Effector memory CD4-positive, alpha-beta T cell (primary cell): ENCODE results near the gene MTCL1.

Experiments used
- DNase-seq, 3 donors: peaks; one replicate each; pipeline ENCODE4 v3.0.0-alpha.2; 2020
- H3K27ac ChIP-seq: 2 replicates; pipeline ENCODE4 v1.7.0; 2013; ENCODE audit warnings: mild to moderate bottlenecking, low read length, moderate library complexity; ENCODE audit not compliant: insufficient read depth, poor library complexity, severe bottlenecking
- H3K27me3 ChIP-seq: replicated peaks from 2 replicates; pipeline ENCODE4 v1.7.0; 2013; ENCODE audit warnings: mild to moderate bottlenecking, low read length; ENCODE audit not compliant: insufficient read depth, control insufficient read depth, poor library complexity, severe bottlenecking
- H3K36me3 ChIP-seq: 2 replicates; pipeline ENCODE4 v1.7.0; 2013; ENCODE audit warnings: mild to moderate bottlenecking, low read length, moderate library complexity; ENCODE audit not compliant: control insufficient read depth, insufficient read depth
- H3K4me1 ChIP-seq: 2 replicates; pipeline ENCODE4 v1.7.0; 2013; ENCODE audit warnings: low read length, mild to moderate bottlenecking; ENCODE audit not compliant: control insufficient read depth, insufficient read depth, poor library complexity, severe bottlenecking
- H3K4me3 ChIP-seq: 2 replicates; pipeline ENCODE4 v1.7.0; 2013; ENCODE audit warnings: low read length, low read depth, mild to moderate bottlenecking; ENCODE audit not compliant: insufficient read depth, poor library complexity, severe bottlenecking
- H3K9me3 ChIP-seq: 2 replicates; pipeline ENCODE4 v1.7.0; 2013; ENCODE audit warnings: mild to moderate bottlenecking, low read length, moderate library complexity; ENCODE audit not compliant: control insufficient read depth

Gene MTCL1

DNA sequence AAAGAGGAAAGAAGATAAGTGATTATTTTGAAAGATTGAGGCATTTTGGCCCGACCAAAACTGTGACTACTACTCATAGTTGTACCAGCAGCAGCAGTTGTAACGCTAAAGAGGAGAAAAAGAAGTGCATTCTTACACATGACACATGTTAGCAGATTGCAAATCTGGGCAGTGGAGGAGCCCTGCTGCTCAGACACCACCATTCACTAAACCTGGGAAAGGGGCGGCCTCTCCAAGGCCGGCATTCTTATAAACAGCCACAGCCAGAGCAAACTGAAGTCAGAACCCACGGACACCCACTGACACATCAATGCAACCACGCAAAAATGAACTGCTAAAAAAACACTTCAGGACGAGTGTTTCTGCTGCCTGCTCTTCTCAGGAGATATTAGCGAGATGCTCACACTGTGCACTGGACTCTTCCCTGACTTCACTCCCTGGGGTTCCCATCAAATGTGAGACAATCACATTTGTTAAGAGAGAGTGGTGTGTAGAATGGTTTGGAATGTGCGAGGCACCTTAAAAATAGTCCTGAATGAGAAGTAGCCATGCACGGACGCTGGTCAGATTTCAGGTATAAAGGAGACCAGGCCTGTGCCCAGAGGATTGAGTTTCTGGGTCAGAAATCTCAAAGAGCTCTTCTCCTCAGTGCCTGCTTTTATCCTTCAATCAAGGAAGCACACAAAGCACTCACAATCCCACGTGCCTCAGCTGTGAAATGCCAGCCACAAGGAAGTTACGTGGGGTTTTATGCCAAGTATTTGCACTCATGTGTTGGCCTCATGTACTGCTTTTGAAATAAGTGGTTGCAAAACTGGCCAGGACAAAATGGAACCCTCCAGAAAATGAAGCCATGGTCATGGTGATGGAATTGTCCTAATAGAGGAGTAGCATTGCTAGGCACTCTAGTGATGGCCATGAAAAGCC lies 83.4 kb downstream of the MTCL1 start:
- Histone ChIP-seq H3K4me1 (no peaks in the 10 kb centered on the region), H3K27me3 (peaks cover 7% of the 10 kb centered on the region), H3K9me3 (no peaks in the 10 kb centered on the region), H3K27ac (no peak overlapping the region), H3K36me3 (no peaks in the 10 kb centered on the region), H3K4me3 (no peak overlapping the region)
- no peak for DNase-seq

DNA sequence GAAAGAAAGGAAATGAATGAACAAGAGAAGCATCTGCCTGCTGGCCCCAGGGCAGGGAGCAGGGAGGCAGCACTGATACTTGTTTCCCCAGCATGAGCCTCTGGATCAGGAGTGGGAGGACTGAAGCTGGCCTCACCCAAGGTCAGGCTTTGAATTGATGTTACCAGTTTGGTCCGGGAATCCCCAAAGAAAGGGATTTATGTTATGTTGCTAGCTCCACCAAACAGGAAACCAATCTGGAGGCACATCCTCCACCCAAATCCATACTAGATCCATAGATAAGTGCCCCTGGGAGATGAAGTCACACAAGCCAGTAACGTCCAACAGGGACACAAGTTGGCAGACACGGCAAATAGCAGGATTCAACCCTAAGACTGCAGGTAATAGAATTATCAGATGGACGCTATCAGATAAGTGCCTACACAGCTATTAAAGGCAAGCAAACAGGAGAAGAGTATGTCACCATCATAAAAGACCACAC lies 85.9 kb downstream of the MTCL1 start:
- H3K27me3 ChIP-seq, result peaks cover 10% of the 10 kb centered on the region
- H3K9me3 ChIP-seq, result no peaks in the 10 kb centered on the region
- no peak overlapping the region for H3K4me3 ChIP-seq
- no peaks in the 10 kb centered on the region for H3K36me3 ChIP-seq
- H3K4me1 ChIP-seq, result no peaks in the 10 kb centered on the region
- DNase-seq, result no peak
- H3K27ac ChIP-seq, result no peak overlapping the region

DNA sequence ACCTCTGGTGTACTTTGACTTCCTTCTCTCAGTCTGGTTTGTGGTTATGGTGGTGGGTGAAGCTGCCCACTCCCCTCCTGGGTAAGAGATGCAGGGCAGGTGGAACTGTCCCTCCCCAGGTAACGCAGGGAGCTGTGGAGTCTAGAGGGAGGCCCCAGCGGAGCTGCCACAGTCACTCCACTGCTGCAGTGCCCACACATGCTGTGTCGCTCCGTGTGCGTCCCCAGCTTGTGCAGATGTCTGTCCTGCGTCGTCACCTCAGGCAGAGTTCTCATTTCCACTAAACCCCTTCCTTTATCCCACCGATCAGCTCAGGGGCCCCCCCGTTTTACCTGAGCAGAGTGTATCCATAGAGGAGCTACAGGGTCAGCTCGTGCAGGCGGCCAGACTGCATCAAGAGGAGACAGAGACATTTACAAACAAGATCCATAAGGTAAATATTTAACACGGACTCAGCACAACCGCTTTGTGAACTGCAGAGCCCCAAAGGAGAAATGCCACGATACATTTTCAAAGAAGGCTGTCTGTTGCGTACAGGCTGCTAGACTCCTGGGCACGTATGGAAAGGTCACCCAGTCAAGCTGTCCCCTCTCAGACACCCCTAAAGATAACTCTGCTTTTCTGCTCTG lies 87.4 kb downstream of the MTCL1 start:
- no peak for DNase-seq
- peaks cover 3% of the 10 kb centered on the region for H3K27me3 ChIP-seq
- no peak overlapping the region for H3K4me3 ChIP-seq
- no peak overlapping the region for H3K27ac ChIP-seq
- no peaks in the 10 kb centered on the region for H3K36me3 ChIP-seq
- H3K9me3 ChIP-seq, result no peaks in the 10 kb centered on the region
- no peaks in the 10 kb centered on the region for H3K4me1 ChIP-seq

DNA sequence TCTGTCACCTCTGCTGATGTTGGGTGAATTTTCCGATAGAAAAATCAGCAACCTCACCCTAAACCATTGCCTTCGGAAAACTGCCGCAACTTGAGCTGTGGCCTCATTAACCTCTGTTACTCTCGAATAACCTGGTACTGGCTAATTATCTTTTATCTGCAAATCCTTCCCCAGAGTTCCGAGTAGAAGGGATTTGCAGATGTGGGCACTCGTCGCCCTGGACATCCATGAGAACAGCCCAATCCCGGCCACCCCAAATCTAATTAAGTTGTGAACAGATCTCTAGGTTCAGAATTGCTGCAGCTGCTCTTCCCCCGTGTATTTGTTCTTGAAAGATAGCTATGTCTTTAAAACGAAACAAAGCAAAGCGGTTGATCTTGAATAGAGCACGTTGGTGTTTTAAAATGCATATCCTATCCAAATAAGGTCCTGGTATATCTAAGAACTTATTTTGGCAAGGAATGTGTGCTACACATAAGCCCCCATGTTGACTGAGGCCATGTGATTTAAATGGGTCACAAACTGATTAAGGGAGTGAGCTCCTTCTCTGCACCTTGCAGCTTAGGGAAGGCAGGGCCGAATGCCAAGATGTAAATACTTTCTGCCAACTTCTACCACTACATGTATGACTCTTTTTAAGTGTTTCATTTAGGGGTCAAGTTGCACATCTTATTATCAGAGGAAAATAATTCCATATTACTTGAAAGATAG lies 88.2 kb downstream of the MTCL1 start:
- H3K4me3 ChIP-seq, result no peak overlapping the region
- H3K4me1 ChIP-seq, result no peaks in the 10 kb centered on the region
- H3K36me3 ChIP-seq, result no peaks in the 10 kb centered on the region
- no peak for DNase-seq
- H3K27me3 ChIP-seq, result peaks cover 3% of the 10 kb centered on the region
- H3K9me3 ChIP-seq, result no peaks in the 10 kb centered on the region
- H3K27ac ChIP-seq, result no peak overlapping the region

DNA sequence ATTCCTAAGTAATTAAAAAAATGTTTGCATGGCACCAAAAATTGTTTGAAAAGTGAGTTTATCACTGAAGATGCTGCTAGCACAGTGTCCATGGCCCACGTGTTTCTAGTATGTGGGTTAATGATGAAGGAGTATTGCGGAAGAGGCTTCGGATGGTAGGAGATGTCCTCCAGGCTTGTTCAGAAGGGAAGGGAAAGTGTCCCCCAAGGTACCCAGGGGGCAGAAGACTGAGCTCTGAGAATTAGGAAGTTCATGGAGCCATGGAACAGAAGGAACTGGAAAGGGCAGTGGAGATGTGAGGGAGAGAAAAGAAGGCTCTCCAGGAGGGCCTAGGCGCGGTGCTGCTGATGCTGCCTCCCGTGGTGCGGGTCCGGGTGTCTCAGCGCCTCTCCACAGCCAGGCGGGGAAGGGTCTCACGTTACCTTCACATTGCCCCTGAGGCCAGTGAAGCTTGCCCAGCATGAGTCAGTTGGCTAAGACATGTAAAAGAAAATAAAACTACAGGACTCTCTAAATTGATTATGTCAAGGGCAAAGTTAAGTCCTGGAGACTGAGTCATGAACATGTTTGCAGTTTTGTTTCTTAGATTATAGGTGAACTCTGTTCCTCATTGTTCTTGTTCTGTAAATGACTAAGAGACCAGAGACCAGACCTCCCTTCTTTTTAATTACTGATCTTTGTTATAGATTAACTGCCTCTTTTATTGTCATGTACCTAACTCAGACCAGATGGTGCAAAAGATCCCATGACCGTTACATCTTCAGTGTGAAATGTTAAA lies 89.0 kb downstream of the MTCL1 start:
- Histone ChIP-seq H3K4me1 (no peaks in the 10 kb centered on the region), H3K9me3 (no peaks in the 10 kb centered on the region), H3K4me3 (no peak overlapping the region), H3K27me3 (peaks cover 3% of the 10 kb centered on the region), H3K27ac (no peak overlapping the region), H3K36me3 (no peaks in the 10 kb centered on the region)
- no peak for DNase-seq

DNA sequence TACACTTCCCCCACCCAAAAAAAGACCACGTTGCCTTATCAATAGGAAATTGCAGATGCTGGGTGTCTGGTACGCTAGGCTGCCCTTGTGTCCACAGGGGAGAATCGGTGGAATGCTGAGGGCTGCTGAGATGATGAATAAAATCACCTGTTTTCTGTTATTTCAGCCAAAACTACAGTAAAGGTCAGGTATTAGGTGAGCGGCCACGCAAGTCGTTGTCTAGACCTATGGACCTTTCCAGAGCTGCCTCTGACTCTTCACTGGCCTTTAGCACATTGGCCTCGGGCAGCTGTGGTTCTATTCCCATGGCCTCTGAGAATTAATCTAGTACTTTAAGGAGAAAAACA lies 89.6 kb downstream of the MTCL1 start:
- H3K27me3 ChIP-seq, result peaks cover 3% of the 10 kb centered on the region

DNA sequence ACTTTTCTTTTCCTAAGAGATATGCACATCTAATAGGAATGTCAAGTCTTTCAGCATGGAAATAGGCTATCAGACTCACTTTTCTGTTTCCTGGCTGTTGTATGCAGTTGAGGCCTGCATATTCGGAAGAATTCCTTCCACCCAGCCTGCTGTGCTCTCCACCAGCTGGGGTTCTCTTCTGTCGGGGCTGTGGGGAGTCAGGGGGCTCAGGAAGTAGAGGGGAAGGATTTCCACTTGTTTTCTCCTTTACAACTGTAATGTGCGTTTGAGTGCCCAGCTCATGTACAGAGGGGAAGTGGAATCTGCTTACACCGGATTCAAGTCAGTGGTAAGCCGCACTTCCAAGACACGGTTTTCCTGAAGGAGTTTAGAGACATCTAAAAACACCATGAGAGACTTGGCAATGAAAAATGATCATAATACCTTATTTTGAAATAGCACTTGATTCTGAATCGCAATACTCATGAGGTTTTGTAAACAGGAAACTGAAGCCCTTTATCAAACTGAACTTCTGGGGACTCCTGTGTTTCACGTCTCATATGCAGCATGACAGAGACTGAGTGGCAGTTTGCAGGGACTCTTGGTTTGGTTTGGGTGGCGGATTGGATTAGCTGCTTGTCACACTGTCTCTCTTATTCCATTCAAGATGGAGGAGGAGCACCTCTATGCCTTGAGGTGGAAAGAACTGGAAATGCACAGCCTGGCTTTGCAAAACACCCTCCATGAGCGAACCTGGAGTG lies 90.4 kb downstream of the MTCL1 start:
- Histone ChIP-seq H3K36me3 (no peaks in the 10 kb centered on the region), H3K27me3 (peaks cover 3% of the 10 kb centered on the region), H3K27ac (no peak overlapping the region), H3K4me3 (no peak overlapping the region), H3K4me1 (no peaks in the 10 kb centered on the region), H3K9me3 (no peaks in the 10 kb centered on the region)
- DNase-seq, result no peak

More for the DNA sequence above, 89.6 kb downstream of the MTCL1 start:
- no peaks in the 10 kb centered on the region for H3K4me1 ChIP-seq
- H3K27ac ChIP-seq, result no peak overlapping the region
- DNase-seq, result no peak
- H3K4me3 ChIP-seq, result no peak overlapping the region
- H3K36me3 ChIP-seq, result no peaks in the 10 kb centered on the region
- no peaks in the 10 kb centered on the region for H3K9me3 ChIP-seq

DNA sequence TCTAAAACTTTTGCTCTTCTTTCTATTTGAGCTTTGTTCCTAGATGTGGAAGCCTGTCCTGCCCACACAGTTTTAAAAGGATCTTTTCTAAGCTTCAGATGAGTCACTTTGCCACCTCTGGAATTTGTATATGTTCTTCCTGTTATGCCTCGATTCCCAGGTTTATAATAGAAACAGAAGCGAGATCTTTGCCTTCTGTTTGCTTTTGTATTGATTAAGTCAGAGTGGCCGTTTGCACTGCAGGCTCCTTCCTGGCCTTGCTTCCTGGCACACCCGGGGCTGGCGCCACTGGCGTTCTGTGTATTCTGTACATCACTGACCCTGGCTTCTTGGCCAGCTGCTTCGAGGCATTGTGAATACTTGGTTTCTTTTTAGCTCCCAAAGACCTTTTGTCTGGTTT lies 91.8 kb downstream of the MTCL1 start:
- Histone ChIP-seq H3K27me3 (peaks cover 3% of the 10 kb centered on the region), H3K4me1 (no peaks in the 10 kb centered on the region), H3K9me3 (no peaks in the 10 kb centered on the region), H3K36me3 (no peaks in the 10 kb centered on the region), H3K4me3 (no peak overlapping the region), H3K27ac (no peak overlapping the region)
- DNase-seq, result no peak

DNA sequence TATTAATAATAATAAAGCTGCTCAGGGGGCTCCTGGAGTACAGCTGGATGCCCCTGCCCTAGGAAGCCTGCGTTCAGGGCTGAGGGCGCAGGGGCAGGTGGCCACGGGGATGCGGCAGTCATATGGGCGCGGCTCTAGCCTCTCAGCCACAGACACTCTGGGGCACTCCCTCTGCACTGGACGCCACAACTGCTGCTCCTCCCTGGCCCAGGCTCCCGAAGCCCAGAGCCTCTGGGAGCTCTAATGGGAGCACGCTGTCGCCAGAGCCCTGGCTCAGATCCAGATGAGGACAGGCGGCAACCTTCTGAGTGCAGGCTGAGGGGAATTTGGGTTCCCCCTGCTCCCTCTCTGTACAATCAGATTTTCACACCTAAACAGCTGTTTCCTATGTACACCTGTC lies 93.6 kb downstream of the MTCL1 start:
- H3K36me3 ChIP-seq, result no peaks in the 10 kb centered on the region
- H3K27me3 ChIP-seq, result peaks cover 3% of the 10 kb centered on the region
- no peak overlapping the region for H3K4me3 ChIP-seq
- no peak overlapping the region for H3K27ac ChIP-seq
- H3K4me1 ChIP-seq, result no peaks in the 10 kb centered on the region
- no peak for DNase-seq
- no peaks in the 10 kb centered on the region for H3K9me3 ChIP-seq
